ENCODE results near the gene LDHD.
A peak's percentile ranks its signal among the peaks of the same experiment; 100 is the strongest.

The LDHD gene

DNA sequence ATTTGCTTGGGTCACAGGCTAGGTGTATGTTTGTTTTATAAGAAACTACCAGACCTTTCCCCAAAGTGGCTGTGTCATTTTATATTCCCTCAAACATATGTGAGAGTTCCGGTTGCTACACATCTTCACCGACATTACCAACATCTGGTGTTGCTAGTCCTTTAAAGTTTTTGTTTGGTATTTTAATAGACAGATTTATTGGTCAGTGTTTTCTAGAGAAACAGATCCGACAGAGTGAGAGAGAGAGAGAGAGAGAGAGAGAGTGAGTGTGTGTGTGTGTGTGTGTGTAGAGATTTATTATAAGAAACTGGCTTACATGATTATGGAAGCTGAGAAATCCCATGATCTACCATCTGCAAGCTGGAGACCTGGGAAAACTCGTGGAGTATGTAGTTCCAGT lies 31.0 kb downstream of the LDHD start:
- Histone ChIP-seq H3K4me1 (ENCODE audit: insufficient read depth, low read length) (peaks cover 98% of the 10 kb centered on the region), H2AFZ (ENCODE audit: low read depth, low read length) (no peak overlapping the region), H3K9ac (ENCODE audit: low read depth, low read length) (no peak overlapping the region), H3K9me3 (ENCODE audit: insufficient read depth, low read length, severe bottlenecking) (no peaks in the 10 kb centered on the region), H3K4me3 (ENCODE audit: low read depth in 1 of 2, low read length in 2 of 2) (no peak overlapping the region), H3K27ac (ENCODE audit: low read length) (peak overlapping the region; percentile 75), H3K27me3 (ENCODE audit: insufficient read depth, low read length, poor library complexity) (no peaks in the 10 kb centered on the region), H3K79me2 (ENCODE audit: insufficient read depth, low read length) (peaks cover 99% of the 10 kb centered on the region), H4K20me1 (ENCODE audit: insufficient read depth, low read length) (peaks cover 33% of the 10 kb centered on the region), H3K4me2 (ENCODE audit: insufficient read depth, low read length) (no peak overlapping the region), H3K36me3 (ENCODE audit: insufficient read depth, low read length) (peaks cover 62% of the 10 kb centered on the region)
- TF ChIP-seq, protein P1, sequence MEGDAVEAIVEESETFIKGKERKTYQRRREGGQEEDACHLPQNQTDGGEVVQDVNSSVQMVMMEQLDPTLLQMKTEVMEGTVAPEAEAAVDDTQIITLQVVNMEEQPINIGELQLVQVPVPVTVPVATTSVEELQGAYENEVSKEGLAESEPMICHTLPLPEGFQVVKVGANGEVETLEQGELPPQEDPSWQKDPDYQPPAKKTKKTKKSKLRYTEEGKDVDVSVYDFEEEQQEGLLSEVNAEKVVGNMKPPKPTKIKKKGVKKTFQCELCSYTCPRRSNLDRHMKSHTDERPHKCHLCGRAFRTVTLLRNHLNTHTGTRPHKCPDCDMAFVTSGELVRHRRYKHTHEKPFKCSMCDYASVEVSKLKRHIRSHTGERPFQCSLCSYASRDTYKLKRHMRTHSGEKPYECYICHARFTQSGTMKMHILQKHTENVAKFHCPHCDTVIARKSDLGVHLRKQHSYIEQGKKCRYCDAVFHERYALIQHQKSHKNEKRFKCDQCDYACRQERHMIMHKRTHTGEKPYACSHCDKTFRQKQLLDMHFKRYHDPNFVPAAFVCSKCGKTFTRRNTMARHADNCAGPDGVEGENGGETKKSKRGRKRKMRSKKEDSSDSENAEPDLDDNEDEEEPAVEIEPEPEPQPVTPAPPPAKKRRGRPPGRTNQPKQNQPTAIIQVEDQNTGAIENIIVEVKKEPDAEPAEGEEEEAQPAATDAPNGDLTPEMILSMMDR (IDR thresholded peaks at IDR 0.05; ENCODE audit: borderline replicate concordance, extremely low read depth, low read length, poor library complexity, severe bottlenecking): no peak
- no peak for TF ChIP-seq EZH2 (IDR thresholded peaks at IDR 0.05; ENCODE audit: borderline replicate concordance, low read depth, low read length, severe bottlenecking)
- ATAC-seq (ENCODE audit: insufficient read depth, low read depth): no peak
- no peak for DNase-seq

DNA sequence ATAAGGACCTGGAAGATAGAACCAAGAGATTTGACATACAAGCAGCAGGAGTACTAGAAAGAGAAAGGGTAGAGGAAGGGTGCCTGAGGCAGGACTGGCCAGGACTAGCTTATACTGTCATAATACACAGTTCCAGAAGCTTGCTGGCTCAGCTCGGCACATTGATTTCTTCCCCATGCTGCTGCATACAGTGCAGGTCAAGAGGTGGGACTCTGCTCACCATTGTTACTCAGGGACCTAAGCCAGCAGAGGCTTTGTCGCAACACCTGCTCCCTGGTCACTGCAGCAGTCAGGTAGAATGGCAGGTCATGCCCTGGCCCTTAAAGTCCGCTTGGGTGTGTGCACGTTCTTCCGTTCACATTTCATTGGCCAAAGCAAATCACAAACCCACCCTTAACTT lies 32.8 kb downstream of the LDHD start:
- TF ChIP-seq EZH2 (IDR thresholded peaks at IDR 0.05; ENCODE audit: borderline replicate concordance, low read depth, low read length, severe bottlenecking): no peak
- TF ChIP-seq, protein P1 (IDR thresholded peaks at IDR 0.05; ENCODE audit: borderline replicate concordance, extremely low read depth, low read length, poor library complexity, severe bottlenecking): no peak
- Histone ChIP-seq H2AFZ (ENCODE audit: low read depth, low read length) (no peak overlapping the region), H3K4me2 (ENCODE audit: insufficient read depth, low read length) (no peak overlapping the region), H3K4me3 (ENCODE audit: low read depth in 1 of 2, low read length in 2 of 2) (no peak overlapping the region), H3K4me1 (ENCODE audit: insufficient read depth, low read length) (peaks cover 100% of the 10 kb centered on the region), H3K9ac (ENCODE audit: low read depth, low read length) (no peak overlapping the region), H4K20me1 (ENCODE audit: insufficient read depth, low read length) (peaks cover 19% of the 10 kb centered on the region), H3K9me3 (ENCODE audit: insufficient read depth, low read length, severe bottlenecking) (no peaks in the 10 kb centered on the region), H3K36me3 (ENCODE audit: insufficient read depth, low read length) (peaks cover 64% of the 10 kb centered on the region), H3K79me2 (ENCODE audit: insufficient read depth, low read length) (peaks cover 99% of the 10 kb centered on the region), H3K27ac (ENCODE audit: low read length) (peak overlapping the region; percentile 75), H3K27me3 (ENCODE audit: insufficient read depth, low read length, poor library complexity) (no peaks in the 10 kb centered on the region)
- DNase-seq (no peak), ATAC-seq (ENCODE audit: insufficient read depth, low read depth) (no peak)

DNA sequence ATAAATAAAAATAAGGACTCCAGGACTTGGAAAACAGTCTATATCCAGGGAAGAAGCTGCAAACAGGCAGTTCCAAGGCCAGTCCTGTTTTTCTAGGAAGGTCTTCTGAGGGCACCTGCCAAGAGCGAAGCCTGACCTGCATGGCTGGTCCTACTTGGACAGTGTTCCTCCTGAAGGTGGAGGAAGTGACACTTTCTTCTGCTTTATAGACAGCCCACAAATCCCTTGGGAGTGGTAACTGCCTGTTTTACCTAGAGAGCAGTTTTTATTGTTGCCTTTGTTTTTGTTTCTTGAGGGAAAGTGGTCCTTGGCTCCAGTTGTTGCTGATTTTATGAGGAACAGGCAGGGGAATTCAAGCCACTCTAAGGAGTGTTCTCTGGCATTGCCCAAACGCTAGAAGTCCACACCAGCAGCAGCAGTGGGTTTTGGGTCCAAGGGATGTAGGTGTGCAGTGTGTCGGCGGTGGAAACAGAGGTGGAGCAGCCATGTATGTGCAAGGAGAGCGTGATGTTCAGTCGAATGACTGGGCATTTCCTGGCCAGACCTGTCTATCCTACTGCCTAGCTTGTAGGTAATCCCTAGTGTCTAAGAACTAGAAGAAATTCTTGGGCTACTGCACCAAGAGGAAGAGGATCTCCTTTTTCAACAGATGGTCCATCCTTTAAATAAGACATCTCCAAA lies 35.3 kb downstream of the LDHD start:
- H4K20me1 ChIP-seq (ENCODE audit: insufficient read depth, low read length): no peaks in the 10 kb centered on the region; the same call in 1 of the 2 replicates
- no peak for ATAC-seq (ENCODE audit: insufficient read depth, low read depth)
- no peak overlapping the region for H3K4me3 ChIP-seq (ENCODE audit: low read depth in 1 of 2, low read length in 2 of 2)
- H3K4me1 ChIP-seq (ENCODE audit: insufficient read depth, low read length): peaks cover 99% of the 10 kb centered on the region
- H3K27me3 ChIP-seq (ENCODE audit: insufficient read depth, low read length, poor library complexity): no peaks in the 10 kb centered on the region
- 0 out of 2 replicates have a peak overlapping the region, but pooled peaks have one; percentile 19 for H3K9ac ChIP-seq (ENCODE audit: low read depth, low read length)
- no peak for TF ChIP-seq EZH2 (IDR thresholded peaks at IDR 0.05; ENCODE audit: borderline replicate concordance, low read depth, low read length, severe bottlenecking)
- TF ChIP-seq, protein P1 (IDR thresholded peaks at IDR 0.05; ENCODE audit: borderline replicate concordance, extremely low read depth, low read length, poor library complexity, severe bottlenecking): no peak
- no peak overlapping the region for H2AFZ ChIP-seq (ENCODE audit: low read depth, low read length)
- peak overlapping the region; percentile 75 for H3K27ac ChIP-seq (ENCODE audit: low read length)
- no peak for DNase-seq
- no peak overlapping the region for H3K4me2 ChIP-seq (ENCODE audit: insufficient read depth, low read length)
- H3K36me3 ChIP-seq (ENCODE audit: insufficient read depth, low read length): peaks cover 73% of the 10 kb centered on the region
- H3K79me2 ChIP-seq (ENCODE audit: insufficient read depth, low read length): peaks cover 99% of the 10 kb centered on the region
- no peaks in the 10 kb centered on the region for H3K9me3 ChIP-seq (ENCODE audit: insufficient read depth, low read length, severe bottlenecking)
